CD4-positive, alpha-beta T cell treated with Interferon gamma for 1 hour (primary cell): Measurements from ENCODE around the gene ESYT1.
"Not testable (repeated sequence)": the region's sequence is repeated elsewhere in the genome, so short reads cannot be mapped to it uniquely, and the experiment has no call there.

ENCODE experiments used
- DNase-seq: peaks from one replicate; pipeline ENCODE4 v3.0.0-alpha.2; 2020

The ESYT1 gene

GRCh38 chr12:56129942-56130495 lies 2.0 kb downstream of the ESYT1 start:
- DNase-seq, result no peak

- no peak for DNase-seq
These were observed 2.8 kb downstream of the ESYT1 start for GRCh38 chr12:56130876-56131275.

- no peak for DNase-seq
These were observed 6.8 kb downstream of the ESYT1 start for GRCh38 chr12:56134897-56135296.

GRCh38 chr12:56137853-56138571 lies 9.9 kb downstream of the ESYT1 start:
- no peak for DNase-seq

- DNase-seq, result no peak
These were observed 14.1 kb downstream of the ESYT1 start for GRCh38 chr12:56141946-56142784.

GRCh38 chr12:56143217-56143616 lies 15.2 kb downstream of the ESYT1 start:
- DNase-seq, result no peak

GRCh38 chr12:56143870-56144269 lies 15.8 kb downstream of the ESYT1 start:
- DNase-seq, result no peak

GRCh38 chr12:56145217-56145616 lies 17.1 kb downstream of the ESYT1 start:
- no peak for DNase-seq

GRCh38 chr12:56146492-56147460 lies 18.7 kb downstream of the ESYT1 start:
- no peak for DNase-seq

GRCh38 chr12:56150563-56150962 lies 22.5 kb downstream of the ESYT1 start:
- DNase-seq, result no peak

- DNase-seq, result peak; percentile 52
These were observed 23.6 kb downstream of the ESYT1 start for GRCh38 chr12:56151672-56152131.

- peak; percentile 87 for DNase-seq
These were observed 24.2 kb downstream of the ESYT1 start, which contains the start of gene MYL6B for GRCh38 chr12:56152132-56152755. Gene MYL6B, plus strand, starts transcription at chr12:56152587. Its CDS starts 1,332 bp downstream, at chr12:56153919.

GRCh38 chr12:56152756-56153677 lies 24.9 kb downstream of the ESYT1 start:
- no peak for DNase-seq

GRCh38 chr12:56153678-56154065 lies 25.6 kb downstream of the ESYT1 start:
- DNase-seq, result no peak

- no peak for DNase-seq
These were observed 26.2 kb downstream of the ESYT1 start for GRCh38 chr12:56154246-56154771.

GRCh38 chr12:56154818-56155217 lies 26.8 kb downstream of the ESYT1 start:
- no peak for DNase-seq

GRCh38 chr12:56155256-56155845 lies 27.3 kb downstream of the ESYT1 start:
- no peak for DNase-seq

- DNase-seq, result not testable (repeated sequence)
These were observed 28.6 kb downstream of the ESYT1 start for GRCh38 chr12:56156464-56157200.
